Adrenal gland (tissue), 5 donors: ENCODE data around the gene RSRC2.

Experiments used
- POLR2A ChIP-seq, 2 donors: fragments of 450-650 bp; IDR thresholded peaks; one replicate each; pipeline ENCODE4 v1.6.1; 2017; ENCODE audit warnings: antibody characterized with exemption in 2 of 2, mild to moderate bottlenecking in 2 of 2, moderate library complexity in 1 of 2
- TF ChIP-seq, protein P1 (sequence below), 6 experiments: fragments of 450-650 bp in 4 of 6; fragments of 200-600 bp in 2 of 6; sonication (generic) in 1 of 6; IDR thresholded peaks; 1 replicate in 5 of 6; 2 replicates in 1 of 6; pipeline versions ENCODE4 v1.5.1 to v1.8.0; 2016 to 2021; ENCODE audit warnings: antibody characterized with exemption in 6 of 6, mild to moderate bottlenecking in 2 of 6, moderate library complexity in 1 of 6
- donor health status: DM: no; HTN: no; CAD: no.

- TF ChIP-seq, protein P1, sequence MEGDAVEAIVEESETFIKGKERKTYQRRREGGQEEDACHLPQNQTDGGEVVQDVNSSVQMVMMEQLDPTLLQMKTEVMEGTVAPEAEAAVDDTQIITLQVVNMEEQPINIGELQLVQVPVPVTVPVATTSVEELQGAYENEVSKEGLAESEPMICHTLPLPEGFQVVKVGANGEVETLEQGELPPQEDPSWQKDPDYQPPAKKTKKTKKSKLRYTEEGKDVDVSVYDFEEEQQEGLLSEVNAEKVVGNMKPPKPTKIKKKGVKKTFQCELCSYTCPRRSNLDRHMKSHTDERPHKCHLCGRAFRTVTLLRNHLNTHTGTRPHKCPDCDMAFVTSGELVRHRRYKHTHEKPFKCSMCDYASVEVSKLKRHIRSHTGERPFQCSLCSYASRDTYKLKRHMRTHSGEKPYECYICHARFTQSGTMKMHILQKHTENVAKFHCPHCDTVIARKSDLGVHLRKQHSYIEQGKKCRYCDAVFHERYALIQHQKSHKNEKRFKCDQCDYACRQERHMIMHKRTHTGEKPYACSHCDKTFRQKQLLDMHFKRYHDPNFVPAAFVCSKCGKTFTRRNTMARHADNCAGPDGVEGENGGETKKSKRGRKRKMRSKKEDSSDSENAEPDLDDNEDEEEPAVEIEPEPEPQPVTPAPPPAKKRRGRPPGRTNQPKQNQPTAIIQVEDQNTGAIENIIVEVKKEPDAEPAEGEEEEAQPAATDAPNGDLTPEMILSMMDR (IDR thresholded peaks at IDR 0.05), result no peak
- no peak for TF ChIP-seq POLR2A (IDR thresholded peaks at IDR 0.05)
These were observed 20.6 kb upstream of the RSRC2 start for GRCh38 chr12:122547330-122547729.
